CD1c-positive myeloid dendritic cell (primary cell): Measurements from ENCODE around the gene MINK1.
A peak's percentile ranks its signal among the peaks of the same experiment; 100 is the strongest.
"Not testable (repeated sequence)": the region's sequence is repeated elsewhere in the genome, so short reads cannot be mapped to it uniquely, and the experiment has no call there.

Experiments used
- DNase-seq: peaks from one replicate; pipeline ENCODE4 v3.0.0-alpha.2; 2016; ENCODE audit errors: extremely low spot score

MINK1 gene

GRCh38 chr17:4846635-4847390 is 13.7 kb downstream of the MINK1 start:
- no peak for DNase-seq

- no peak for DNase-seq
These were observed 15.9 kb downstream of the MINK1 start for GRCh38 chr17:4849011-4849536.

GRCh38 chr17:4850246-4850645 is 17.1 kb downstream of the MINK1 start:
- no peak for DNase-seq

GRCh38 chr17:4851084-4851483 is 17.9 kb downstream of the MINK1 start:
- no peak for DNase-seq

- no peak for DNase-seq
These were observed 19.5 kb downstream of the MINK1 start for GRCh38 chr17:4852567-4853207.

GRCh38 chr17:4853208-4853671 is 20.1 kb downstream of the MINK1 start:
- DNase-seq, result no peak

- DNase-seq, result no peak
These were observed 21.1 kb downstream of the MINK1 start for GRCh38 chr17:4854111-4854681.

- DNase-seq, result no peak
These were observed 23.3 kb downstream of the MINK1 start for GRCh38 chr17:4856271-4856936.

- DNase-seq, result no peak
These were observed 23.8 kb downstream of the MINK1 start for GRCh38 chr17:4856937-4857314.

GRCh38 chr17:4857347-4857746 is 24.2 kb downstream of the MINK1 start:
- not testable (repeated sequence) for DNase-seq

- DNase-seq, result peak; percentile 62
These were observed 25.1 kb downstream of the MINK1 start for GRCh38 chr17:4858068-4858881.

- DNase-seq, result no peak
These were observed 25.7 kb downstream of the MINK1 start for GRCh38 chr17:4858882-4859260.

- DNase-seq, result no peak
These were observed 26.9 kb downstream of the MINK1 start for GRCh38 chr17:4859816-4860625.

- no peak for DNase-seq
These were observed 27.5 kb downstream of the MINK1 start for GRCh38 chr17:4860651-4861050.

- DNase-seq, result no peak
These were observed 27.9 kb downstream of the MINK1 start for GRCh38 chr17:4861052-4861451.

GRCh38 chr17:4862720-4863119 is 29.6 kb downstream of the MINK1 start:
- DNase-seq, result no peak

GRCh38 chr17:4863321-4863720 is 30.2 kb downstream of the MINK1 start:
- no peak for DNase-seq

GRCh38 chr17:4867535-4867934 is 34.4 kb downstream of the MINK1 start:
- not testable (repeated sequence) for DNase-seq

- peak; percentile 68 for DNase-seq
These were observed 36.2 kb downstream of the MINK1 start for GRCh38 chr17:4869058-4869998.
